GM18505 (cell line): ENCODE measurements around the gene ZNF423.

Source experiments
- ATAC-seq: cut with Tn5 transposase; IDR thresholded peaks from one replicate; pipeline ENCODE4 v1.9.1; 2021; ENCODE audit not compliant: unreplicated experiment
- POLR2A ChIP-seq: IDR thresholded peaks from 4 replicates; pipeline ENCODE4 v1.6.1; 2011; ENCODE audit warnings: borderline replicate concordance; ENCODE audit not compliant: insufficient read depth, insufficient read length; ENCODE audit errors: extremely low read depth

Gene ZNF423

DNA sequence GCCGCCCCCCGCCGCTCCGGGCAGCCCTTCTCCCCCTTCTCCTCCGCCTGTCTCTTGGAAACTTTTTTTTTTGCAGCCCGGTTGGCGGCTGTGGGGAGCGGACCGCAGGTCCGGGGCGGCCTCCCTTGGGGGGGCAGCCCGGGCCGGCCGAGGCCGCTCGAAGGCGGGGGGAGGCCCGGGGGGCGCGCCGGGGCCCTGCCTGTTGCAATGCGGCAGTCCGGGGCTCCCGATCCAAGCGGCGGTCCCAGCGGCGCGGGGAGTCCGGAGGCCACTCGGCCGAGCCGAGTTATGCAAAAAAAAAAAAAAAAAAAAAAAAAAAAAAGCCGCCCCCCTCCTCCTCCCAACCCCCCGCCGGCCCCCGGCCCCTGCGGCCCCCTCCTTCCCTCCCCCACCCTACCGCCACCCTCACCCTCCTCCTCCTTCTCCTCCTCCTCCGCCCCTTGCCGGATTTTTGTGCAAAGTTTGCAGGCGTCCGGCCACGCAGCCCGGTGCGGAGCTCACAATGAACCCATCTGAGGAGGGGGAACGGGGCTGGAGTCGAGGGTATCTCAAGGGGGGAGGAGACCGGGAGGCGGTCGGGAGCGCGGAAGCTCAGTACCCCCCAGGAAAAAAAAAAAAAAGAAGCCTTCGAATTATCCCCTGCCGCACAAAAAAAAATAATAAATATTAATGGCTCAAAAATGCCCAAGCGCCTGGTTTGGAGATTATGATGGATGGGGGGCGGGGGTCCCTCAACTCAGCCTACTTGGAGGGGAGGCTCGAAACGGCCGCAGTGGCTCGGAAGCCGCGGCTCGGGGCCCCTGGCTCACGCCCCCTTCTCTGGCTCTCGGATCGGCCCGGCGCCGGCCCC lies at the start of gene ZNF423:
Gene ZNF423 (minus strand): TSS at position 291 of the 850 bp plus-strand sequence. CDS start 338 bp downstream, outside the sequence.
- TF ChIP-seq POLR2A: no peak
- ATAC-seq: no peak

- ATAC-seq: no peak
- no peak for TF ChIP-seq POLR2A
These were observed 48.6 kb upstream of the ZNF423 start for GRCh38 chr16:49904348-49905062.

GRCh38 chr16:49902908-49903307 lies 47.0 kb upstream of the ZNF423 start:
- no peak for TF ChIP-seq POLR2A
- no peak for ATAC-seq

GRCh38 chr16:49901711-49902110 lies 45.8 kb upstream of the ZNF423 start:
- no peak for TF ChIP-seq POLR2A
- ATAC-seq: no peak

DNA sequence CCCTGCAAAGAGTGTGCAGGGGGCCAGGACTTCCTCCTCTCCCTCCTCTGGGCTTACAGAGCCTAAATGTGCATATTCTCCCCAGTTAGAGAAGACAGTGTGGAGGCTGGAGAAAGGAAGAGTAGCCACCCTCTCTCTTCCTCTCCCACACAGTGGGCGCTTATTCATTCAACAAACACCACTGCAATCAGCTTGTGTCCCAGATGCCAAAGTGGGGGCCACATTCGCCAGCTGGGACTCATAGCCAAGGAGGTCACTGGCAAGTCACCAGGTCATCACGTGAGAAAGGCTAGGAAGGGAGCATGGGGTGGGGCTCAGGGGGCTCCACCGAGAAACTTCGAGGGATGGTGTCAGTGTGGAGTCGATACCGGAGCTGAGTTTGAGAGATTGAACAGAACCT lies 45.0 kb upstream of the ZNF423 start:
- ATAC-seq: no peak
- TF ChIP-seq POLR2A: no peak

GRCh38 chr16:49899991-49900695 lies 44.2 kb upstream of the ZNF423 start:
- no peak for TF ChIP-seq POLR2A
- no peak for ATAC-seq

GRCh38 chr16:49896447-49896964 lies 40.6 kb upstream of the ZNF423 start:
- no peak for TF ChIP-seq POLR2A
- no peak for ATAC-seq

- no peak for TF ChIP-seq POLR2A
- ATAC-seq: no peak
These were observed 35.0 kb upstream of the ZNF423 start for GRCh38 chr16:49890876-49891275.

GRCh38 chr16:49889725-49890397 lies 33.9 kb upstream of the ZNF423 start:
- no peak for ATAC-seq
- TF ChIP-seq POLR2A: no peak

DNA sequence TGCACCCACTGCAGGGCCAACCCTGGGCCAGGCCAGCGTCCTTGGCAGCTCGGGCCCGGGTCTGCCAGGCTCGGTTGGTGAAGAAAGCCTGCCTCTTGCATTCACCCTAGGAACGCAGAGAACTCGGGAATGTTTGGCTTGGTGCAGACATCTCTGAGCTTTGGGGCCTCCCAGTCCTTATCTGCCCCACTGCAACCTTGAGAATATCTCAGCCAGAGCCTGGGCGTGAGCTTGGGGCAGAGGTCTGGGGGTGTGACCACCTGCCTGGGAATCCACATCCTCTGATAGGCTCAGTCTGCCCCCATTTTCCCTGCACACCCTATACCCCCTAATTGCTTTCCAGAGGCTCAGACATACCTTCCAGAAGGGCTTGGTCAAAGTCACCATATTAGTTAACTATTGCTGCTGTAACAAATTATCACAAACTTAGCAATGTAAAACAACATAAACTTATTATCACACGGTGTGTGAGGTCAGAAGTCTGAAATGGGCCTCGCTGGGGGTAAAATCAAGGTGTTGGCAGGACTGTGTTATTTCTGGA lies 30.7 kb upstream of the ZNF423 start:
- ATAC-seq: no peak
- TF ChIP-seq POLR2A: no peak

- ATAC-seq: no peak
- TF ChIP-seq POLR2A: no peak
These were observed 28.4 kb upstream of the ZNF423 start for GRCh38 chr16:49884033-49885015.
